MV-4-11 (cell line): ENCODE data around the gene TBC1D10B.
"Not testable (repeated sequence)": the region's sequence is repeated elsewhere in the genome, so short reads cannot be mapped to it uniquely, and the experiment has no call there.

Experiments
- DNase-seq: peaks from one replicate; lab custom pipeline; 2025; lab: John Stamatoyannopoulos, UW

TBC1D10B gene

GRCh38 chr16:30324220-30324619 lies 46.1 kb downstream of the TBC1D10B start:
- not testable (repeated sequence) for DNase-seq

GRCh38 chr16:30318647-30319046 lies 51.6 kb downstream of the TBC1D10B start:
- DNase-seq, result not testable (repeated sequence)

- not testable (repeated sequence) for DNase-seq
Observed at GRCh38 chr16:30310937-30311336, 59.4 kb downstream of the TBC1D10B start.

- DNase-seq, result not testable (repeated sequence)
Observed at GRCh38 chr16:30309255-30309654, 61.0 kb downstream of the TBC1D10B start.
